Stimulated activated naive CD8-positive, alpha-beta T cell treated with anti-CD3 and anti-CD28 coated beads, Interleukin-15, Interleukin-2, amounts not matched to agents 100 ng/mL and 50 ng/mL, for 24 hours (primary cell): ENCODE results near the gene KRTAP10-11.
"Not testable (repeated sequence)": the region's sequence is repeated elsewhere in the genome, so short reads cannot be mapped to it uniquely, and the experiment has no call there.

Experiments
- H3K27ac Mint-ChIP-seq: one replicate; pipeline ENCODE4 v1.8.0; 2021; ENCODE audit warnings: mild to moderate bottlenecking, mixed read lengths
- H3K27me3 Mint-ChIP-seq: one replicate; pipeline ENCODE4 v1.8.0; 2021; ENCODE audit warnings: mixed read lengths
- H3K36me3 Mint-ChIP-seq: one replicate; pipeline ENCODE4 v1.8.0; 2021; ENCODE audit warnings: low read depth, mixed read lengths
- H3K4me1 Mint-ChIP-seq: one replicate; pipeline ENCODE4 v1.8.0; 2021; ENCODE audit warnings: low read depth, mixed read lengths
- H3K4me3 Mint-ChIP-seq: one replicate; pipeline ENCODE4 v1.8.0; 2021; ENCODE audit warnings: mild to moderate bottlenecking, mixed read lengths
- H3K9me3 Mint-ChIP-seq: one replicate; pipeline ENCODE4 v1.8.0; 2021; ENCODE audit warnings: mixed read lengths

KRTAP10-11 gene

GRCh38 chr21:44686000-44686781 is 40.0 kb downstream of the KRTAP10-11 start:
- Mint-ChIP-seq H3K9me3 (no peaks in the 10 kb centered on the region), H3K36me3 (no peaks in the 10 kb centered on the region), H3K27ac (peak overlapping the region; percentile 4), H3K4me3 (no peak overlapping the region), H3K27me3 (peaks cover 4% of the 10 kb centered on the region), H3K4me1 (peaks cover 12% of the 10 kb centered on the region)

DNA sequence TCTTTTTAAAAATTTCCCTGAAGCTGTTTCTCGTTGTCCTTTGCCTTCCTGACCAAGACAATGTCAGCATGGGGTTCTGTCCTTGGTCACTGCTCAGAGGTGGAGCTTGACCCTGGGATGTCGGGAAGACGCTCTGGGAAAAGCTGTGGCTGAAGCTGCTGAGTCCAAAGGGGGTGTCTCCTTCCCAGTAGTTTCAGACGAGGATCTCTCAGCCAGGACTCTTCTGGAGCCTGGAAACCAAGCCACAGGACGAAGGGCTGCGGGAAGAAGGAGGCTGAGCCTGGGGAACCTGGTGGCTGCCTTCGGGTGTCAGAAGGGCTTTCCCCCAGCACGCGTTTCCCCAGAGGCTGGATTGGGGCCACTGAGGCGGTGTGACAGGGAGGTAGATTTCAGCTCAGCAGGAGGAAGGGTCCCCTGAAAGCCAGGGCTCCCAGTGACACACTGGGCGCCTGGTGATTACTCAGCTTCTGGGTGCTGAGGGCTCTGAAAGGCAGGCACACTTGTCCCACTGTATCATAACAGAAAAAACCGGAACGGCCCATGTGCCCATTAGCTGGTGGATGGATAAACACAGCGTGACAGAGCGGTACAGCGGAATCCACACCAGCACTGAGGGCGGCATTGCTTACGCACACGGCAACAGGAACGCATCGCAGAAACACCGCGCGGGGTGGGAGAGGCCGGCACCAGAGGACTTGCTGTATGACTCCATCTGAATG is 40.8 kb downstream of the KRTAP10-11 start:
- no peak overlapping the region for H3K27ac Mint-ChIP-seq
- H3K4me3 Mint-ChIP-seq: no peak overlapping the region
- peaks cover 20% of the 10 kb centered on the region for H3K4me1 Mint-ChIP-seq
- no peaks in the 10 kb centered on the region for H3K9me3 Mint-ChIP-seq
- no peaks in the 10 kb centered on the region for H3K36me3 Mint-ChIP-seq
- peaks cover 4% of the 10 kb centered on the region for H3K27me3 Mint-ChIP-seq

DNA sequence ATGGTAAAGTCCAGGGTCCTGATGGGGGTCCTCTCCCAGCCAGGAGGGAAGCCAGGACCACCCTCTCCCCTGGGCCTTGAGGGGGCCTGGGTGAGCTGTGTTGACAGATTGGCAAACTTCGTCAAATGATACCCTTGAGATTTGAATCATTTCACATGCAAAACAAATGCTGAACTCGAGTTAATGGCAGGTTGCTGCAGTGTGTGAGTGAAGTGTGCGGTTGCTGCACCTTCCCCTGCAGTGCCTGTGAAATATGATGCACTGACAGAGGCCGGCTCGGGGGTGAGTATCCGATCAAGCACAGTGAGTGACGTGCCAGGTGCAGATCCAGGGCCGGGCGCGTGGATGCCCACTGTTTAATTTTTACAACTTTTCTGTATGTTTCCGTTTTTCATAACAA is 41.5 kb downstream of the KRTAP10-11 start:
- H3K36me3 Mint-ChIP-seq: no peaks in the 10 kb centered on the region
- H3K27me3 Mint-ChIP-seq: peaks cover 4% of the 10 kb centered on the region
- peaks cover 20% of the 10 kb centered on the region for H3K4me1 Mint-ChIP-seq
- no peak overlapping the region for H3K27ac Mint-ChIP-seq
- no peak overlapping the region for H3K4me3 Mint-ChIP-seq
- peaks cover 5% of the 10 kb centered on the region for H3K9me3 Mint-ChIP-seq

- peaks cover 25% of the 10 kb centered on the region for H3K4me1 Mint-ChIP-seq
- H3K27me3 Mint-ChIP-seq, H3K36me3 Mint-ChIP-seq, H3K4me3 Mint-ChIP-seq, H3K27ac Mint-ChIP-seq, H3K9me3 Mint-ChIP-seq: not testable (repeated sequence)
These were observed 43.5 kb downstream of the KRTAP10-11 start for GRCh38 chr21:44689740-44690139.

DNA sequence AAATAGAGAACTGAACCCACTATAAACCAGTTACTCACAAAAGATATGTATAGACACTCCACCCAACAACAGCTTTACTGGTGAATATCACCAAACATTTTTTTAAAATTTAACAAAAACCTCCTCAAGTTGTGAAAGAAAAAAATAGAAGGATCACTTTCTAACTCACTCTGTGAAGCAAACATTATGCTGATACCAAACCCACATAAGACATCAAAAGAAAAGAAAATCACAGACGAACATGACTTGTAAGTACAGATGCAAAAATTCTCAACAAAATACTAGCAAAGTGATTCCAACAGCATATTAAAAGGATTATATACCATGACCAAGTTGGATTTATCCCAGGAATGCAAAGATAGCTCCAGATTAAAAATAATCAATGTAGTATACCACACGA is 45.5 kb downstream of the KRTAP10-11 start:
- peaks cover 15% of the 10 kb centered on the region for H3K4me1 Mint-ChIP-seq
- no peaks in the 10 kb centered on the region for H3K36me3 Mint-ChIP-seq
- H3K9me3 Mint-ChIP-seq: peaks cover 8% of the 10 kb centered on the region
- no peak overlapping the region for H3K4me3 Mint-ChIP-seq
- H3K27me3 Mint-ChIP-seq: peaks cover 10% of the 10 kb centered on the region
- H3K27ac Mint-ChIP-seq: no peak overlapping the region

DNA sequence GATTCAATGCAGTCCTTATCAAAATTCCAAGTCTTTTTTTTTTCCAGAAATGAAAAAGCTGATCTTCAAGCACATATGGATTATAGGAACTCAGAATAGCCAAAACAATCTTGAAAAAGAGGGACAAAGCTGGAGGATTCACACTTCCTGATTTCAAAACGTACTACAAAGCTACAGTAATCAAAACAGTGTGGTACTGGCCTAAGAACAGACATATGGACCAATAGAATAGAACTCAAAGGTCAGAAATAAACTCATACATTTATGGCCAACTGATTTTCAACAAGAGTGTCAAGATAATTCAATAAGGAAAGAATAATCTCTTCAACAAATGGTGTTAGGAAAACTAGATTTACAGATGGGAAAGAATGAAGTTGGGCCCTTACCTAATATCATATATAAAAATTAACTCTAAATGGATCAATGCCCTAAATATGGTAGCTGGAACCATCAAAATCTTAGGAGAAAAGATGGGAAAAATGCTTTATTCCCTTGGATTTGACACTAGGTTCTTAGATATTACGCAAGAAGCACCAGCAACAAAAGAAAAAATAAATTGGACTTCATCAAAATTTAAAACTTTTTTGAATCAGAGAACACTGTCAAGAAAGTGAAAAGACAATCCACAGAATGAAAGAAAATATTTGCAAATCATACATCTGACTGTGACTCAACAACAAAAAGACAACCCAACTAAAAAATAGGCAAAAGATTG is 46.7 kb downstream of the KRTAP10-11 start:
- Mint-ChIP-seq H3K27me3 (peaks cover 21% of the 10 kb centered on the region), H3K4me3 (no peak overlapping the region), H3K27ac (no peak overlapping the region), H3K4me1 (peaks cover 15% of the 10 kb centered on the region), H3K9me3 (peaks cover 8% of the 10 kb centered on the region), H3K36me3 (no peaks in the 10 kb centered on the region)

- peaks cover 15% of the 10 kb centered on the region for H3K4me1 Mint-ChIP-seq
- H3K36me3 Mint-ChIP-seq: no peaks in the 10 kb centered on the region
- peaks cover 8% of the 10 kb centered on the region for H3K9me3 Mint-ChIP-seq
- H3K4me3 Mint-ChIP-seq: no peak overlapping the region
- no peak overlapping the region for H3K27ac Mint-ChIP-seq
- H3K27me3 Mint-ChIP-seq: peaks cover 36% of the 10 kb centered on the region
These were observed 48.6 kb downstream of the KRTAP10-11 start for GRCh38 chr21:44694776-44695175.

DNA sequence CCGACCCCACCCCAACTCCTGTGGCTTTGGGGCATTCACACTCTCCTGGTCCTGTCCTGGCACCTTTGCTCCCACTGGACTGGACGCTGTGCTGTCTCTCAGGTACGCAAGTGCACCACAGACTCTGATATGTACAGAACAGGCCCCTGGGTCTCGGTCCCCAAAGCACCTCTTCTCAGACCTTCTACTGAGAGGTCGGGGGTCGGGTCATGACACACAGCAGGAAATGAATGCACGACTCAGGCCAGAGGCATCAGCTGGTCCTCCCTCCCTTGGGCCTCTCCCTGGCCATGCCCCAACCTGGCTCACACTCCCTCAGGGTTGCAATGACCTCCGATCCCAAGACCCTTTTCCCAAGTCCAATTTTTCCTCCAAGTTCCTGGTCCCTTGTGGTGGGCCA is 49.0 kb downstream of the KRTAP10-11 start:
- no peak overlapping the region for H3K27ac Mint-ChIP-seq
- peaks cover 40% of the 10 kb centered on the region for H3K27me3 Mint-ChIP-seq
- H3K4me3 Mint-ChIP-seq: no peak overlapping the region
- H3K36me3 Mint-ChIP-seq: no peaks in the 10 kb centered on the region
- peaks cover 8% of the 10 kb centered on the region for H3K9me3 Mint-ChIP-seq
- peaks cover 15% of the 10 kb centered on the region for H3K4me1 Mint-ChIP-seq

DNA sequence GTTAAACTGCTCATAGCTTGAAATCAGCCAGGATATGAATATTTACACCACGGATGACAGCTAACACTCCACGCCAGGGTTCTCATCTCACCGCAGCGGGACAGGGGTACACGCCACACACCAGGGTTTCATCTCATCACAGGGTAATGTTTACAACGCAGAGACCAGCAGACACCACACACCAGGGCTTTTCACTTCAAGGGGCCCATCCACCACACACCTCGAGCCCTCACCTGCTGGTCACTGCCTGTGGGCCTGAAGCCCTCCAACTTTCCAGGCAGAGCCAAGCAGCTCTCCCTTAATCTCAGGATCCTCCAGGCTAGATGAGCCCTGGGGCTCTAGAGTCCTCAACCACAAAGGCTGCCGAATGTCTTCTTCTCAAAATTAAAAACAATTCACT is 49.4 kb downstream of the KRTAP10-11 start:
- H3K4me1 Mint-ChIP-seq: peaks cover 15% of the 10 kb centered on the region
- H3K4me3 Mint-ChIP-seq: no peak overlapping the region
- H3K36me3 Mint-ChIP-seq: no peaks in the 10 kb centered on the region
- H3K27me3 Mint-ChIP-seq: peaks cover 41% of the 10 kb centered on the region
- no peak overlapping the region for H3K27ac Mint-ChIP-seq
- peaks cover 8% of the 10 kb centered on the region for H3K9me3 Mint-ChIP-seq

DNA sequence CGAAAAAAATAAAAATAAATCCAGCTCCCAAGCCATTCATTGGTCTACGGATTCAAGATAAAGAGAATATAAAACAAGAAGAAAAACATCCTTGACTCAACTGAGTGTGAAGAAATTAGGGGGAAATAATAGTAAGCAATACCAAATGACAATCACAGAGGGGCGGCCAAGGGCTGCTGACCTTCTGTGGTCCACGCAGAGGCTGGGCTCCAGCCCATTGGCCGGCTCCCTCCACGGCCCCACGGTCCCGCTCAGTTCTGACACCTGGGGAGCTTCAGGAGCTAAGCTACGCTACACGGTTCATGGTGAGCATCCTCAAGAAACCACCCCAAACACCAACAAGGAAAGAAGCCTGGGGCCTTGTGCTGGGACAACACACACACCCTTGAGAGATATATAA is 50.4 kb downstream of the KRTAP10-11 start:
- H3K4me3 Mint-ChIP-seq: no peak overlapping the region
- peaks cover 48% of the 10 kb centered on the region for H3K27me3 Mint-ChIP-seq
- H3K36me3 Mint-ChIP-seq: no peaks in the 10 kb centered on the region
- peaks cover 8% of the 10 kb centered on the region for H3K9me3 Mint-ChIP-seq
- H3K27ac Mint-ChIP-seq: no peak overlapping the region
- H3K4me1 Mint-ChIP-seq: peaks cover 9% of the 10 kb centered on the region
